Esophagus squamous epithelium (tissue), 5 donors: ENCODE measurements around the gene HIRIP3. TPM values are rescaled to one million over a fixed set of nuclear protein-coding genes. Genes with fewer than 3 reads are reported as not detected.

ENCODE experiments used
- DNase-seq: peaks from one replicate; lab custom pipeline; 2025; lab: John Stamatoyannopoulos, UW
- H3K27ac ChIP-seq, 4 donors: fragments of 200-600 bp; sonication (generic); one replicate each; pipeline ENCODE4 v1.5.1; 2016 to 2019; ENCODE audit warnings: mild to moderate bottlenecking in 1 of 4
- H3K27me3 ChIP-seq, 4 donors: fragments of 200-600 bp; sonication (generic); 1 replicate in 3 of 4; 2 replicates in 1 of 4; pipeline versions ENCODE4 v1.5.1 to v1.6.0; 2017 to 2021; ENCODE audit warnings: antibody characterized with exemption in 1 of 4
- H3K36me3 ChIP-seq, 3 donors: fragments of 200-600 bp; sonication (generic); one replicate each; pipeline ENCODE4 v1.5.1; 2016 to 2019
- H3K4me1 ChIP-seq, 3 donors: fragments of 200-600 bp; sonication (generic); one replicate each; pipeline ENCODE4 v1.5.1; 2017 to 2019
- H3K4me3 ChIP-seq, 4 donors: fragments of 200-600 bp; sonication (generic); 1 replicate in 3 of 4; 2 replicates in 1 of 4; pipeline ENCODE4 v1.5.1; 2016 to 2019; ENCODE audit warnings: mild to moderate bottlenecking in 2 of 4, moderate library complexity in 1 of 4
- H3K9me3 ChIP-seq, 3 donors: fragments of 200-600 bp; sonication (generic); one replicate each; pipeline ENCODE4 v1.5.1; 2016 to 2019
- CTCF ChIP-seq, 6 experiments: fragments of 450-650 bp in 4 of 6; fragments of 200-600 bp in 2 of 6; sonication (generic) in 2 of 6; IDR thresholded peaks; one replicate each; pipeline ENCODE4 v1.5.1; 2016 to 2019; ENCODE audit warnings: antibody characterized with exemption in 6 of 6, mild to moderate bottlenecking in 4 of 6, moderate library complexity in 4 of 6
- POLR2A ChIP-seq, 4 donors: fragments of 450-650 bp; IDR thresholded peaks; one replicate each; pipeline ENCODE4 v1.6.1; 2017; ENCODE audit warnings: antibody characterized with exemption in 4 of 4, mild to moderate bottlenecking in 4 of 4, moderate library complexity in 3 of 4
- WGBS, 2 donors: methylation state at CpG; one replicate each; pipeline ENCODE4 v1.1.5; 2018; 5-methylcytosine and 5-hydroxymethylcytosine counted together
- intact Hi-C: fragments of 100-400 bp; cut with DNase I; formaldehyde crosslinking; loops from one replicate; pipeline ENCODE4 v1.15.0; 2022
- total RNA-seq, 4 donors: library from RNA; depleted of rRNA; stranded (reverse); fragments of >200 nt; gene quantifications; one replicate each; pipeline ENCODE4 v1.1.0, GENCODE V29; 2016
- donor health status: DM: yes; HTN: yes; CAD: no.

The HIRIP3 gene
- total RNA-seq, 4 donors from 2014 or later, result 5.1 to 12.8 (median 9.7) TPM

- DNase-seq, result no peak
- H3K36me3 ChIP-seq, result peaks cover 74 to 100% (median 93%) of the 10 kb centered on the region in 3 donors
- no peaks in the 10 kb centered on the region for H3K9me3 ChIP-seq
- intact Hi-C loops, result no loop called here
- no peak overlapping the region for H3K27ac ChIP-seq
- H3K27me3 ChIP-seq, result no peaks in the 10 kb centered on the region
- peaks cover 0 to 12% (median 0%) of the 10 kb centered on the region in 3 donors for H3K4me1 ChIP-seq
- TF ChIP-seq CTCF (IDR thresholded peaks at IDR 0.05) (no peak), POLR2A (IDR thresholded peaks at IDR 0.05) (no peak)
- 78 to 84% methylated on average over 12 to 16 of the region's 24 CpGs for WGBS, 2 donors
- H3K4me3 ChIP-seq, result no peak overlapping the region
These were observed 12.6 kb downstream of the HIRIP3 start for GRCh38 chr16:29982560-29983419.

GRCh38 chr16:29978564-29979270 lies 16.7 kb downstream of the HIRIP3 start:
- Histone ChIP-seq H3K4me1 (peaks cover 12 to 51% (median 23%) of the 10 kb centered on the region in 3 donors), H3K9me3 (no peaks in the 10 kb centered on the region), H3K36me3 (peaks cover 43 to 63% (median 55%) of the 10 kb centered on the region in 3 donors), H3K27ac (peak overlapping the region in 2 of 4 donors; percentile 1 to 76), H3K4me3 (no peak overlapping the region), H3K27me3 (no peaks in the 10 kb centered on the region)
- DNase-seq, result no peak
- TF ChIP-seq POLR2A (IDR thresholded peaks at IDR 0.05) (no peak), CTCF (IDR thresholded peaks at IDR 0.05) (no peak)
- WGBS, 2 donors, result 89 to 95% methylated on average over 5 to 8 of the region's 9 CpGs
- intact Hi-C loops, result no loop called here

GRCh38 chr16:29978081-29978480 lies 17.3 kb downstream of the HIRIP3 start:
- Histone ChIP-seq H3K4me3 (no peak overlapping the region), H3K4me1 (peaks cover 12 to 55% (median 23%) of the 10 kb centered on the region in 3 donors), H3K27me3 (no peaks in the 10 kb centered on the region), H3K36me3 (peaks cover 37 to 57% (median 49%) of the 10 kb centered on the region in 3 donors), H3K9me3 (no peaks in the 10 kb centered on the region), H3K27ac (peak overlapping the region in 3 of 4 donors; percentile 76 to 97 (median 94))
- no peak for TF ChIP-seq POLR2A (IDR thresholded peaks at IDR 0.05)
- no peak for TF ChIP-seq CTCF (IDR thresholded peaks at IDR 0.05)
- DNase-seq, result no peak
- intact Hi-C loops, result no loop called here
- 78 to 94% methylated on average over 7 to 8 of the region's 9 CpGs for WGBS, 2 donors

GRCh38 chr16:29977063-29977825 lies 18.2 kb downstream of the HIRIP3 start:
- 65 to 71% methylated on average over 5 to 7 of the region's 9 CpGs for WGBS, 2 donors
- intact Hi-C loops, result no loop called here
- H3K27ac ChIP-seq, result peak overlapping the region; percentile 17 to 97 (median 85)
- H3K36me3 ChIP-seq, result peaks cover 29 to 48% (median 40%) of the 10 kb centered on the region in 3 donors
- H3K4me3 ChIP-seq, result peak overlapping the region in 2 of 4 donors; percentile 74 to 94
- DNase-seq, result no peak
- H3K4me1 ChIP-seq, result peaks cover 12 to 58% (median 23%) of the 10 kb centered on the region in 3 donors
- no peak for TF ChIP-seq POLR2A (IDR thresholded peaks at IDR 0.05)
- TF ChIP-seq CTCF (IDR thresholded peaks at IDR 0.05), result no peak
- no peaks in the 10 kb centered on the region for H3K27me3 ChIP-seq
- H3K9me3 ChIP-seq, result no peaks in the 10 kb centered on the region
